Measurements from ENCODE around the gene COL6A2. TPM values are rescaled to one million over a fixed set of nuclear protein-coding genes. Genes with fewer than 3 reads are reported as not detected.

Gene COL6A2
- total RNA-seq, 1 experiment from 2014 or later = 111 TPM

GRCh38 chr21:46127239-46128105 is 29.6 kb downstream of the COL6A2 start:
- DNase-seq (ENCODE audit: low spot score) (peak; percentile 9), ATAC-seq (no peak)
- POLR2A ChIA-PET = no interaction called here
- Mint-ChIP-seq H3K9me3 (no peaks in the 10 kb centered on the region), H3K4me3 (no peak overlapping the region), H3K27me3 (ENCODE audit: low read depth) (no peaks in the 10 kb centered on the region; the same call in 1 of the 2 replicates), H3K36me3 (peaks cover 9% of the 10 kb centered on the region; the same call in 1 of the 2 replicates), H3K4me1 (no peaks in the 10 kb centered on the region), H3K27ac (no peak overlapping the region; the same call in 1 of the 2 replicates)
- CTCF ChIA-PET = interaction anchor here (1.0 to 3.7 kb wide), 3 partner anchors 16 to 156 kb away, joined by 3 to 40 read pairs (median 18); no protein-coding TSS in a partner anchor
- TF ChIP-seq NFYB (CRISPR knock-in tag; conservative IDR thresholded peaks at IDR 0.05; ENCODE audit: low read depth) (no peak), KAT7 (CRISPR knock-in tag; IDR thresholded peaks at IDR 0.05; ENCODE audit: borderline replicate concordance) (no peak), JUN (CRISPR knock-in tag; IDR thresholded peaks at IDR 0.05) (no peak), FOXP4 (CRISPR knock-in tag; IDR thresholded peaks at IDR 0.05) (no peak), ZNF671 (CRISPR knock-in tag; IDR thresholded peaks at IDR 0.05) (no peak), OVOL2 (CRISPR knock-in tag; IDR thresholded peaks at IDR 0.05; ENCODE audit: borderline replicate concordance) (no peak)

GRCh38 chr21:46128106-46128932 is 30.4 kb downstream of the COL6A2 start:
- TF ChIP-seq NFATC4 (CRISPR knock-in tag; IDR thresholded peaks at IDR 0.05) (no peak), ZMAT4 (CRISPR knock-in tag; IDR thresholded peaks at IDR 0.05) (no peak), SMAD4 (CRISPR knock-in tag; IDR thresholded peaks at IDR 0.05) (no peak), TCF7 (CRISPR knock-in tag; IDR thresholded peaks at IDR 0.05; ENCODE audit: low read depth) (no peak), ATF6 (CRISPR knock-in tag; IDR thresholded peaks at IDR 0.05) (no peak), ZBTB21 (CRISPR knock-in tag; IDR thresholded peaks at IDR 0.05; ENCODE audit: borderline replicate concordance) (no peak), ZNF671 (CRISPR knock-in tag; IDR thresholded peaks at IDR 0.05) (no peak), EMX1 (CRISPR knock-in tag; IDR thresholded peaks at IDR 0.05) (no peak), CREM (CRISPR knock-in tag; IDR thresholded peaks at IDR 0.05) (no peak), SP1 (CRISPR knock-in tag; conservative IDR thresholded peaks at IDR 0.05) (no peak)
- ChIA-PET CTCF (interaction anchor here (1.1 to 3.7 kb wide), 6 partner anchors 13 to 157 kb away, joined by 3 to 40 read pairs (median 5); no protein-coding TSS in a partner anchor), POLR2A (interaction anchor here (0.8 kb wide), 1 partner anchor 15 kb away, joined by 3 read pairs; no protein-coding TSS in a partner anchor)
- Mint-ChIP-seq H3K9me3 (no peaks in the 10 kb centered on the region), H3K4me1 (no peaks in the 10 kb centered on the region), H3K27me3 (ENCODE audit: low read depth) (no peaks in the 10 kb centered on the region; the same call in 1 of the 2 replicates), H3K36me3 (peaks cover 9% of the 10 kb centered on the region; the same call in 1 of the 2 replicates), H3K27ac (peak overlapping the region; percentile 68; the same call in 1 of the 2 replicates), H3K4me3 (no peak overlapping the region)
- no peak for DNase-seq (ENCODE audit: low spot score)
- no peak for ATAC-seq
